OCI-LY3 (cell line): ENCODE results near the gene UBL4A.

Experiments
- H2AFZ ChIP-seq: fragments of 200-600, 300-600 bp; shearing (Covaris generic); 2 replicates; pipeline ENCODE4 v1.6.0; 2014; ENCODE audit warnings: antibody characterized with exemption, low read depth, low read length
- H3K27ac ChIP-seq: fragments of 200-600, 300-600 bp; sonication (generic); 2 replicates; pipeline ENCODE4 v1.5.1; 2014; ENCODE audit warnings: mild to moderate bottlenecking, low read length, moderate library complexity, mixed read lengths
- H3K27me3 ChIP-seq: fragments of 200-600, 300-600 bp; sonication (generic); 2 replicates; pipeline ENCODE4 v1.6.1; 2014; ENCODE audit warnings: low read depth, low read length, mixed read lengths
- H3K36me3 ChIP-seq: fragments of 200-600, 300-600 bp; sonication (generic); replicated peaks from 2 replicates; pipeline ENCODE3; 2014; ENCODE audit warnings: low read depth, low read length, mixed read lengths
- H3K4me1 ChIP-seq: fragments of 300-600, 200-600 bp; sonication (generic); 2 replicates; pipeline ENCODE4 v1.6.1; 2014; ENCODE audit warnings: low read length, mixed read lengths
- H3K4me2 ChIP-seq: fragments of 200-600, 300-600 bp; sonication (generic); 2 replicates; pipeline ENCODE4 v1.6.1; 2014; ENCODE audit warnings: low read length, mixed read lengths
- H3K4me3 ChIP-seq: fragments of 300-600, 200-600 bp; sonication (generic); 2 replicates; pipeline ENCODE4 v1.5.1; 2014; ENCODE audit warnings: antibody characterized with exemption, mild to moderate bottlenecking, low read length, moderate library complexity
- H3K79me2 ChIP-seq: fragments of 300-600, 200-600 bp; shearing (Covaris generic); 2 replicates; pipeline ENCODE4 v1.6.1; 2014; ENCODE audit warnings: mild to moderate bottlenecking, low read length, mixed read lengths
- H3K9ac ChIP-seq: fragments of 300-600, 200-600 bp; shearing (Covaris generic); 2 replicates; pipeline ENCODE4 v1.6.0; 2014; ENCODE audit warnings: mild to moderate bottlenecking, low read length, moderate library complexity
- H3K9me3 ChIP-seq: fragments of 200-600, 300-600 bp; shearing (Covaris generic); 2 replicates; pipeline ENCODE4 v1.6.1; 2014; ENCODE audit warnings: low read length, mixed read lengths; ENCODE audit not compliant: insufficient read depth
- H4K20me1 ChIP-seq: fragments of 200-600, 300-600 bp; sonication (generic); 2 replicates; pipeline ENCODE4 v1.6.1; 2016; ENCODE audit warnings: low read length, mixed read lengths; ENCODE audit not compliant: insufficient read depth
- EZH2phosphoT487 ChIP-seq: fragments of 200-600 bp; shearing (Covaris generic); IDR thresholded peaks from 2 replicates; pipeline ENCODE4 v1.6.1; 2018; ENCODE audit warnings: antibody characterized with exemption, mixed run types, low read depth
- TF ChIP-seq, protein P1 (sequence below): fragments of 200-600, 300-600 bp; sonication (generic); IDR thresholded peaks from 2 replicates; pipeline ENCODE4 v1.5.1; 2014; ENCODE audit warnings: antibody characterized with exemption, low read length, low read depth

The UBL4A gene

GRCh38 chrX:154460326-154460725 is 26.1 kb downstream of the UBL4A start:
- H3K27me3 ChIP-seq = no peaks in the 10 kb centered on the region
- TF ChIP-seq EZH2phosphoT487 = no peak
- TF ChIP-seq, protein P1, sequence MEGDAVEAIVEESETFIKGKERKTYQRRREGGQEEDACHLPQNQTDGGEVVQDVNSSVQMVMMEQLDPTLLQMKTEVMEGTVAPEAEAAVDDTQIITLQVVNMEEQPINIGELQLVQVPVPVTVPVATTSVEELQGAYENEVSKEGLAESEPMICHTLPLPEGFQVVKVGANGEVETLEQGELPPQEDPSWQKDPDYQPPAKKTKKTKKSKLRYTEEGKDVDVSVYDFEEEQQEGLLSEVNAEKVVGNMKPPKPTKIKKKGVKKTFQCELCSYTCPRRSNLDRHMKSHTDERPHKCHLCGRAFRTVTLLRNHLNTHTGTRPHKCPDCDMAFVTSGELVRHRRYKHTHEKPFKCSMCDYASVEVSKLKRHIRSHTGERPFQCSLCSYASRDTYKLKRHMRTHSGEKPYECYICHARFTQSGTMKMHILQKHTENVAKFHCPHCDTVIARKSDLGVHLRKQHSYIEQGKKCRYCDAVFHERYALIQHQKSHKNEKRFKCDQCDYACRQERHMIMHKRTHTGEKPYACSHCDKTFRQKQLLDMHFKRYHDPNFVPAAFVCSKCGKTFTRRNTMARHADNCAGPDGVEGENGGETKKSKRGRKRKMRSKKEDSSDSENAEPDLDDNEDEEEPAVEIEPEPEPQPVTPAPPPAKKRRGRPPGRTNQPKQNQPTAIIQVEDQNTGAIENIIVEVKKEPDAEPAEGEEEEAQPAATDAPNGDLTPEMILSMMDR = no peak
- H3K79me2 ChIP-seq = peaks cover 14% of the 10 kb centered on the region; the same call in 1 of the 2 replicates
- H3K27ac ChIP-seq = no peak overlapping the region
- H2AFZ ChIP-seq = no peak overlapping the region
- H3K9ac ChIP-seq = no peak overlapping the region
- H3K4me2 ChIP-seq = no peak overlapping the region
- no peaks in the 10 kb centered on the region for H3K36me3 ChIP-seq
- peaks cover 5% of the 10 kb centered on the region; the same call in 1 of the 2 replicates for H4K20me1 ChIP-seq
- no peaks in the 10 kb centered on the region for H3K9me3 ChIP-seq
- H3K4me3 ChIP-seq = no peak overlapping the region
- H3K4me1 ChIP-seq = peaks cover 9% of the 10 kb centered on the region

DNA sequence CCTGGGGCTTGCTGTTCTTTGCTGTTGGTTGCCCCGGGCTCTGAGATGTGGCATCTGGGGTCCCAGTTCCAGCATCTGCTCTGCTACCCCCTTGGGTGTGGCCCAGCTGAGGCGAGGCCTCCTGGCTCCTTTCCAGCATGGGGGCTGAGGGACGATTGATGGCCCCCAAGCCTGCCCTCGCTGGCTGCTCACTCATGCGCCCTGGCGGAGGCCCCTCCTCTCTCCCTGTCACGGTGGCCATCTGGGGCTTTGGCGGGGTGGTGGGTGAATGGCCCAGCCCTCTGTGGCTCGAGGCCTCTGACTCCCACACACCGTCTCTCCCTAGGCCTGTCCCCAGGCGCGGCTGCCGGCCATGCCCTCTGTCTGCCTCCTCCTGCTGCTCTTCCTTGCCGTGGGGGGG is 26.6 kb downstream of the UBL4A start:
- Histone ChIP-seq H3K79me2 (peaks cover 14% of the 10 kb centered on the region; the same call in 1 of the 2 replicates), H3K9ac (no peak overlapping the region), H2AFZ (no peak overlapping the region), H3K4me2 (peak overlapping the region; percentile 88; the same call in 1 of the 2 replicates), H3K27ac (no peak overlapping the region), H3K4me1 (peaks cover 9% of the 10 kb centered on the region), H4K20me1 (peaks cover 5% of the 10 kb centered on the region; the same call in 1 of the 2 replicates), H3K36me3 (no peaks in the 10 kb centered on the region), H3K9me3 (no peaks in the 10 kb centered on the region), H3K4me3 (no peak overlapping the region), H3K27me3 (no peaks in the 10 kb centered on the region)
- TF ChIP-seq, protein P1 = no peak
- TF ChIP-seq EZH2phosphoT487 = no peak

DNA sequence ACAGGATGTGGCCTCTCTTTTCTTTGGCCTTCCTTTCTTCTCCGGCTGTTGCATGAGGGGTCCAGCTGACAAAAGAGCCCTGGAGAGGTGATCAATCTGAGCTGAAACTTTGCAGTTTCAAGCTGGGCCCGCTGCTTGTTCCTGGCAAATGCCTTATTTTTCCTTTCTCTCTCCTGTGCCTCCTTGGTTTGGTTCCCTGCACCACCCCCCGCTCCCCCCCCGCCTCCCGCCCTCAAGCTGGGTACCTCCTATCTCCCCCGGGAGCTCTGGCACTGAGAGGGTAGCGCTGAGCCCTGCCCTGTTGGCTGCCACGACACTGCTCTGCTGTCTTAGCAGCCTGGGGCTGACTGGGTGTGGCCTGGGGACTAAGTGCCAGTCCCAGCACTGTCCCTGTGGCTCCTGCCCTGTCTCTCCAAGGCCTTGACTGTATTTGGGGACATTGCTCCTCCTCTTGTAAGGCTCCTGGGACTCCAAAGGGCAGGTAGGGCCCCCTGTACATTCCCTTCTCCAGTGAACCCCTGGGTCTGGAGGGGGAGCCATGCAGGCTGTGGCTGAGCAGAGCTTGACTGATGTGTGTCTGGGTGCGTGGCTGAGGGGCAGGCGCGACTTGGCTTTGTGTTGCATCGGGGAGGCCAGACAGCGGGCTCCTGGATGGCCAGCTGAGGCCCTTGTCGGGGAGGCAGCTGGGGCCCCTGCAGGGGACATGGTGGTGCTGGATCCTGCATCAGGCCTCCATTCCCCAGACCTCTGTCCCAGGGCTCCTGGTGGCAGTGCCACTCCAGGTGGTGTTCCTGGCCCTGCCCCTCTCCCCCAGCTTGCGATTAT is 27.2 kb downstream of the UBL4A start:
- peak overlapping the region; percentile 88 for H3K4me2 ChIP-seq
- H2AFZ ChIP-seq = no peak overlapping the region
- no peak overlapping the region for H3K27ac ChIP-seq
- no peaks in the 10 kb centered on the region for H3K36me3 ChIP-seq
- H3K4me1 ChIP-seq = peaks cover 9% of the 10 kb centered on the region
- H3K79me2 ChIP-seq = peaks cover 14% of the 10 kb centered on the region; the same call in 1 of the 2 replicates
- H3K9ac ChIP-seq = peak overlapping the region; percentile 80
- no peak for TF ChIP-seq EZH2phosphoT487
- TF ChIP-seq, protein P1 = no peak
- H4K20me1 ChIP-seq = peaks cover 5% of the 10 kb centered on the region; the same call in 1 of the 2 replicates
- no peaks in the 10 kb centered on the region for H3K27me3 ChIP-seq
- H3K4me3 ChIP-seq = peak overlapping the region; percentile 82
- H3K9me3 ChIP-seq = no peaks in the 10 kb centered on the region
